Activated CD8-positive, alpha-beta memory T cell treated with anti-CD3 and anti-CD28 coated beads for 24 hours (primary cell): ENCODE data around the gene RAB10.
A peak's percentile ranks its signal among the peaks of the same experiment; 100 is the strongest.

Experiments
- DNase-seq: peaks from one replicate; pipeline ENCODE4 v3.0.0-alpha.2; 2020

RAB10 gene

GRCh38 chr2:26184555-26185303, 150.8 kb downstream of the RAB10 start:
- peak; percentile 91 for DNase-seq

GRCh38 chr2:26185304-26185928, 151.5 kb downstream of the RAB10 start:
- DNase-seq: peak; percentile 56

GRCh38 chr2:26185954-26186770, 152.3 kb downstream of the RAB10 start:
- no peak for DNase-seq
